Measurements from ENCODE around the gene ZFP36L1.

The ZFP36L1 gene

GRCh38 chr14:68816183-68816942 lies 23.5 kb upstream of the ZFP36L1 start:
- DNase-seq (ENCODE audit: low read depth in 3 of 3, low spot score in 1 of 3) = peak; percentile 79 to 89 (median 85)

DNA sequence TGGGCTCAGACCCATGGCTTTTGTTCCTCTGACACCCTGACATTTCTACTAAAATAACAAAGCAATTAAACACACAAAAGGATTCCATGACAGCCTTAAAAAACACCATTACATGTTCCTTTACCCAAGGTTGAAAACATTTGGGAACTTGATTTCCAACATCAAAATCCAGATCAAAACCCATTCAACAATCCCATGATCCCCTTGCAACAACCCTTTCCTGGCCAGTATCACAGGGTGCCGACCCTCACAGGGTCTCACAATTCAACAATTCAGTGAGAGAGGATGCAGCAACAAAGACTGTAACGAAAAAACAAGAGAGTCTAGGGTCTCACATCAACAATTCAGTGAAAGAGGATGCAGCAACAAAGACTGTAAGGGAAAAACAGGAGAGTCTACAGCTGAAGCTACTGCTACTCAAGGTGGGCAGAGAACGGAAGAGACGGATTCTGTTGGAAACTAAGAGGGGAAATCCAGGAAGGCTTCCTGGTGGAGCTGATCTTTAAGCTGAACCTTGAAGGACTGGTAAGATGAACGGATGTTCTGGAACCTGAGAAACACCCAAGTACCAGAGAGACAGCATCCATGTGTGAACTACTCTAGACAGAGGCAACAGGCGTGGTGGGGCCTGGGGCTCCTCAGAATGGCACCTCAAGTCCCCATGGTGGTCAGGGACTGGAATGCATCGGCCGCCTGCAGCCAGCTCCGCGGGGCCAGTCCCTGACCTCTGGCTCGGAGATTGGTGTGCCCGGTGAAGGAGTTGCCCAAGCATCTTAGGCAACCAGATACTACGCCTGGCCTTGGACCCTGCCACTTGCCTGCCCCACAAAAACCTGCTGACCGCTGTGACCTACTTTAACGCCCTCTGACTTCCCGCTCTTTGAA lies 22.7 kb upstream of the ZFP36L1 start:
- no peak for DNase-seq (ENCODE audit: low read depth in 3 of 3, low spot score in 1 of 3)

DNA sequence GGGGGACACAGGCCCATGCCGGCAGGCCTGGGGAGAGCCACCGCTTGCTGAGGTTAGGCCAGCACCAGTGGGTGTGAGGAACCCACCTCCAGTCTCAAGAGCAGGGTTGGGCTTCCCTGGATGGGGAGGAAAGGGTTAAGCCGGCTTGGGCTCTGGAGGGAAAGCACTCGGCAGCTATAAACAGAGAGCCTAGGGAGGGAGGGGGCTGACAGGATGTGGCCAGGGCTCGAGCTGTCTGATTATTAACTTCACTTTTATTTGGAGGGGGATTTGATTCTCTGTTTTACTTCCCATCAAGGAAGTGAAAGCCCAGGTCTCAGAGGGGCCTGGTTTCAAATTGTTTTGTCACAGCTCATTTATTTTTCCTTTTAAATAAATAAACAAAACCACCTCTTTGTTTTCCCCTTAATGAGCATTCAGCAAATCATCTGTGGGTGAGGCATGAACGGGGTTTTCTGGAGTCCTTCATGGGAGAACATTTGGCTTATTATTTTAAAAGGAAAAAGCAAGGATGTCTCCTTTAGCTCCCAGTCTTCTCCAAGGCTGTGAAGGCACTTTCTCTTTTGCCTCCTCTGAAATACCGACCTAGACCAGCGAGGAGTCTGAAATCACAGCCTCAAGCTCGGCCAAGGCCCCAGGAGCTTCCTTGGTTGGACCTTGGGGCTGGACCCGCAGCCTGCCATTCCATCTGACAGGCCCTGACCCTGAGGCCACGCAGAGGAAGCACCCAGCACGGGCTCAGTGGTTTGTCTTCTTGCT lies 21.9 kb upstream of the ZFP36L1 start:
- peak in 1 of 3 donors; percentile 41 for DNase-seq (ENCODE audit: low read depth in 3 of 3, low spot score in 1 of 3)

GRCh38 chr14:68814238-68814538 lies 21.3 kb upstream of the ZFP36L1 start:
- no peak for DNase-seq (ENCODE audit: low read depth in 3 of 3, low spot score in 1 of 3)

DNA sequence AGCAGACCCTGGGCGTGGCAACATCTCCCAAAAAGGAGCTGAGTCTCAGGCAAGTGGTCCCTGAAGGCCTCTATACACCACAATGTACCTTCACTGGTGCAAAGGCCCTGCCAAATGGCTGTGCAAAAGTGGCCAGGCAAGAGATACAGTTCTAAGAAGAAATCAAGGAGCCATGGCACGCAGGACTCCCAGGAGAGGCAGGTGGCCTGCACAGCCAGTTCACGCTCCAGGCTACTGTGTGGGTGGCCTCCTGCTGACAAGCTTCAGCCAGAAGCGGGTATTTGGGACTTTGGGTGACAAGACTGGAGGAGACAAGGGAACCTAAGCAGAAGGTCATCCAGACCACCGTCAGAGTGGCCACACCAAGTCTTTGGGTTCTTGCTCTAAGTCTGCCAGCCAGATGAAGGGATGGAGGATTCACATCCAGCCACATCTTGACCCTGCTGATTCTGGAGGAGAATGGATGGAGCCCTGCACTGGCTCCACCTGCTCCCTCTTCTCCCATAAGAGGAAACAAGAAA lies 20.5 kb upstream of the ZFP36L1 start:
- DNase-seq (ENCODE audit: low read depth in 3 of 3, low spot score in 1 of 3) = no peak

DNA sequence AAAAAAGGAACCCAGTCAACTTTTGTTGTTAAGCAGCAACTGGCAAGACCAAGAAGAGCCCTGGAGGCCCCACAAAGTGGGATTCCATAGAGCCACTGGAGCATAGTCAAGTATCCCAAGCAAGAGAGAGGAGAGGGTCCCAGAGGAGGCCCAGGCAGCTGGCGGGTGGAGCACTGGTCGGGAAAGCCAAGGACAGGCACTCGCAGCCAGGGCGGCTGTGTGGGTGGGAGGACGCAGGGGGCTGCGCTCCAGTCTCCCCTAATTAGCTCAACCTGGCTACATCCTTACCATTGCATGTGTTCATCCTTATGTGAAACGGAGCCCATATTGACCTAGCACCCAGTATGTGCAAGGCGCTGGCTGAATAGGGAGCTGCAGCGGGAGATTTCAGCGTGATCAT lies 18.3 kb upstream of the ZFP36L1 start:
- DNase-seq (ENCODE audit: low read depth in 3 of 3, low spot score in 1 of 3) = no peak

DNA sequence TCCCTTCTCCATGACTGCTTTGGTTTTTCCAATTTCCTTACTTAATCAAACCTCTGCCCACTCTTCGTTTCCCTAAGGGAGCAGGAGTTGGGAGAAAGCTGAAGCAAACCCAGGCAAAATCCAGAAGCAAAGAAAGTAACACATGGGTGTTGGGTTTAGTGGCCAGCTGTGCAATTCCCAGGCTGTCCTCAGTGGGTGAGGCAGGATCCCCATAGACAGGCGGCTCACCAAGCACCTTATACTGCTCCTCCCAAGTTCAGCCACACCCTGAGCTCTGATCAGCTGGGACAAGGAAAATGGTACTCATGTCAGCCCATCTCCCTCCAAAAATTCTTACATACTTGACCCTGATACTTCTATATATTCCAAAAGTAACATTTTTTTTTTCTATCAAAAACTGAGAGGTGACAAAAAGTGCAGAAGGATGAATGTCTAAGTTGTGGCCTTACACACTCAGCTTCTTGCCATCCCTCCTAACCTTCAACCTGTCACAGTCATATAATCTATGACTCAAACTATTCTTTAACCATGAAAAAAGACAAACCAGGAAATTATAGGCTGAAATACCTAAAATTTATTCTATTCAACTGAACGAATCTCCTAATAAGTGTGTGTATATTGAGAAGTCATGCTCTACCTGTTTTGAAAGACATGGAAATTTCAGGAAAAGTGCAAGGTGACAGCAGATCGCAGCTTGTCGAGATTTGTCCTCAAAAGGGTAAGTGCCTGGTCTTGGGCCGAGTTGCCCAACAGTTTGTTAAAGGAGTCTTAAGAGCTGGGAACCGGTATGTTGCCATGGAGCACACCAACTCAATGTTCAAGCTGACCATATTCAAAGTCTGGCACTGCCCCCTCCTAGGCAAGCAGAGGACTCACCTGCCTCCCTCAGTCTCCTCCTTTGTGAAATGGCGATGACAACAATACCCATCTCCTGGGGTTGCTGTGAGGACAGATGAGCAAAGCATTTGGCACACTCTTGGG lies 17.6 kb upstream of the ZFP36L1 start:
- DNase-seq (ENCODE audit: low read depth in 3 of 3, low spot score in 1 of 3) = no peak

DNA sequence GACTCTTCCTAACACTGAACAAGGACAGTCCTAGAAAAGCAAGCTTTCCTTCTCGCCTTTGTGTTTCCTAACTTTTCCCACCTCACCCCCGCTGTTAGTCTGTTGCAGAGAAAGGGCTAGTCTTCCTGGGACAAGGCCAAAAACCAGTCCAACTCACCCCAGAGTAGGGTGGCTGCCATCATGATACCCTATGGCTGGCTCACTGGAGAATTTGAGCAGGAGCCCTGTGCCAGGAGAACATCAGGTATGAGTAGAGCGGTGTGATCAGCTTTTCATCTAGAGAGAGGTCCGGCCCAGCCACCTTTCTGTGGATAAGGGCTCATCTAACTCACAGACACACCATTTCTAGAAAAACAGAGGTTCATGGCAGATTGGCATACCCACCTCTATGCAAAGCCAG lies 16.7 kb upstream of the ZFP36L1 start:
- DNase-seq (ENCODE audit: low read depth in 3 of 3, low spot score in 1 of 3) = no peak

GRCh38 chr14:68808696-68809480 lies 16.0 kb upstream of the ZFP36L1 start:
- no peak for DNase-seq (ENCODE audit: low read depth in 3 of 3, low spot score in 1 of 3)

DNA sequence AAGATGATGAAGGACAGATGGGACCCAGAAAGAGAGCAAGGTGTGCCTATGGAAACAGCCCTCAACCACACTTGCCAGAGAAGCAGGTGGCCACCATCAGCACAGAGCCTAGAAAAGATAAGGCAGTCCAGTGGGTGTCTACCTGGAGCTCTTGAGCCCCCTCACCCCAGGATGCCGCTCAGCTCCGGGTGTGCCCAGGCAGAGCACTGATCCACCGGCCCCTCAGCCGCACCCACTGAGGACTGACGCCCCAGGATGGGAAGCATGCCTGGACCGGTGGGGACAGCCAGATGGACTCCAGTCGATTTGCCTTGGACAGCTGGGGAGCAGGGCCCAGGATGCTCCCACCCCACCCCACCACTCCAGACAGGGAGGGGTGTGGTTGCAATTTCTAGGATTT lies 15.1 kb upstream of the ZFP36L1 start:
- no peak for DNase-seq (ENCODE audit: low read depth in 3 of 3, low spot score in 1 of 3)

- DNase-seq (ENCODE audit: low read depth in 3 of 3, low spot score in 1 of 3) = no peak
Observed at GRCh38 chr14:68807148-68807600, 14.3 kb upstream of the ZFP36L1 start.

DNA sequence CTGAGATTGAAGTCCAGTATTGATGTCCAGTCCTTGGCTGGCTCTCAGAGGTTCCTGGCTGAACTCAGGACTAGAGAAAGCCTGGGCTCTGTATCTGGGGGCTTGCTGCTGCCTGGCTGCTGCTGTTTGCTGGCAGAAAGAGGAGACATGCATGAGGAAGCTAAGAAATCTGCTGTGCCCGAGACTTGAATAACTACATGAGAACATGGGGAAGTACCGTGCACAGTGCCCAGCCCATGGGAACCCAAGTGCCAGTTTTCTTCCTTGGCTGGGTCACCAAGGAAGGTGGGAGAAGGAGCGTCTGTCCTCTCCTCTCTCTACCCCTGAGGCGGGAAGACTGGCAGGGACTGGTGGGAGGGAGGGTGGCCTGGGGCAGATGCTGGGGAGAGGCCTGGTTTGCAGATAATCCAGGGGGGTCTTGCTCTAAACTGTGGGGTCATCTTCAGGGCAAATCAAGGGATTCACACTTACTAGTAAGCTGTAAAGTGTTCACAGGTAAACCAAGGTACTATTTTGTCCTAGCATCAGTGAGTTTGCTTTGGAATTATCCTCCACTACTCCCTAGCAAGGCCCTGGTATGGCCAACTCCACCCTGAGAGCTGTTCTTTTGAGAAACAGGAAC lies 13.8 kb upstream of the ZFP36L1 start:
- DNase-seq (ENCODE audit: low read depth in 3 of 3, low spot score in 1 of 3) = no peak

- DNase-seq (ENCODE audit: low read depth in 3 of 3, low spot score in 1 of 3) = no peak
Observed at GRCh38 chr14:68805414-68805813, 12.5 kb upstream of the ZFP36L1 start.

DNA sequence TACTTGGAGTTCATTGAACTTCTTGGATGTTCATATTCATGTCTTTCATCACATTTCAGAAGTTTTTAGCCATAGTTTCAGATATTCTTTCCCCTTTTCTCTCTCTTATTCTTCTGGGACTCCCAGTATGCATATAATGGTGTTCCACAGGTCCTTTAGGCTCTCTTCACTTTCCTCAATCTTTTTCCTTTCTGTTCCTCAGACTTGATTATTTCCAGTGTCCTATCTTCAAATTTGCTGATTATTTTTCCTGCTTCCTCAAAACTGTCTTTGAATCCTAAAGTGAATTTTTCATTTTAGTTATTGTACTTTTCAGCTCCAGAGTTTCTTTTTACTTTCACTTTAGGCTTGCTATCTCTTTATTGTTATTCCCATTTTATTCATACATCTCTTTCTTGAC lies 8.8 kb upstream of the ZFP36L1 start:
- DNase-seq (ENCODE audit: low read depth in 3 of 3, low spot score in 1 of 3) = no peak

GRCh38 chr14:68800953-68801352 lies 8.1 kb upstream of the ZFP36L1 start:
- DNase-seq (ENCODE audit: low read depth in 3 of 3, low spot score in 1 of 3) = no peak

- DNase-seq (ENCODE audit: low read depth in 3 of 3, low spot score in 1 of 3) = no peak
Observed at GRCh38 chr14:68800390-68800789, 7.5 kb upstream of the ZFP36L1 start.

DNA sequence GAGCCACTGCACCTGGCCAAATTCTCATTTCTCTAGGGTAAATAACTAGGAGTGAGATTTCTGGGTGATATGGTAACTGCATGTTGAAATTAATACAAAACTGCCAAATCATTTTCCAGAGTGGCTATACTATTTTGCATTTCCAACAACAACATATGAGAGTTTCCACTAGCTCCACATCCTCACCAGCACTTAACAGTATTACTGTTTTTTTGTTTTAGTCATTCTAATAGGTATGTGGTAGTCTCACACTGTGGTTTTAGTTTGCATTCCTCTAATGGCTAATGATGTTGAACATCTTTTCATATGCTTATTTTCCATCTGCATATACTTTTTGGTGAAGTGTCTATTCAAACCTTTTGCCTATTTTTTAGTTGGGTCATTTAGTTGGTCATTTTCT lies 5.8 kb upstream of the ZFP36L1 start:
- no peak for DNase-seq (ENCODE audit: low read depth in 3 of 3, low spot score in 1 of 3)

DNA sequence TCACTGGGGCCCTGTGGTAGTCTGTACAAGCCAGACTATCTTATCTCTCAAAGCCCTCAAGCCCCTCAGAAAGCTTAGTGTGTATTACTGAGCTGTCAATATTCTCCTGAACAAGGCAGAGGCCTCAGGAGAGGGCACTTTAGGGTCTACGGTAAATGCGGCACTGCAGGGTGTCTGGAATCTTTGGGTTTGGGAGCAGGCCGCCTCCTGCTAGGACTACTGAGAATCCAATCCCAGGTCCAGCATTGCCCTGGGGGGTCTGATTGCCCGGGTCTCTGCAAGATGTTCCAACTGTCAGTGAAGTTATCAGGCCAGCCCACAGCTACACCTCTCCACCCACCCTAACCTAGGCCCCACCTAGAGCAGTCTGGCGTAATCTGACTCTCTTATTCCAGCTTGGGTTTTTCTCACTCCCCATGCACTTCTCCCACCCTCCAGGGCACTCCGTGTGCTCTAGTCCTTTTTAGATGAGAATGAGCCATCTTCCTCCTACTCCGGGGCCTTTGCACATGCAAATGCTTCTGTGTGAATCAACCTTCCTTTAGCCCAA lies 4.3 kb upstream of the ZFP36L1 start:
- DNase-seq (ENCODE audit: low read depth in 3 of 3, low spot score in 1 of 3) = no peak
